Posterior cingulate gyrus (tissue), 11 donors: Measurements from ENCODE around the gene ERBB4.
"Not testable (repeated sequence)": the region's sequence is repeated elsewhere in the genome, so short reads cannot be mapped to it uniquely, and the experiment has no call there.

Experiments
- DNase-seq, 10 donors: peaks; one replicate each; pipeline versions ENCODE4 v3.0.0 to v3.0.0-alpha.2; 2020 to 2021; ENCODE audit warnings: mixed read lengths in 3 of 10
- intact Hi-C: fragments of 100-400 bp; cut with DNase I; formaldehyde crosslinking; loops from one replicate; pipeline ENCODE4 v1.15.1; 2023

The ERBB4 gene

DNA sequence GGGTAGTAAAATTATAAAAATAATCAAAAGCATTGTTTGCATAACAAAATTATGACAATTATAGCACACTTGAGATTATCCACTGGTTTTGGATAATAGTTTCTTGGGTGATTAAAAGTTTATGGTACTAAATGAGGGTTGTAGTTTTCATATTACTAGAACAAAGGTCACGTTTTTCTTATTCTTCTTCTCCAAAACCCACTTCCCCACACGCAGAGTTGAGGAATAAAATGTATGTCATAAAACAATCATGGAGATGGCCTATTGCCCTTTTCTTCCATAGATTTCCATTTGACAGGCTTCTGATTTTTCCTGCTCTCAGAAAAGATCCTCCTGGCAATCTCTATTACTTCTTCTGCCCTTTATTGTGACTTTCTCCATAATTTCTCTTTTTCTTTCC, 863.9 kb downstream of the ERBB4 start:
- intact Hi-C loops = no loop called here
- DNase-seq = no peak

DNA sequence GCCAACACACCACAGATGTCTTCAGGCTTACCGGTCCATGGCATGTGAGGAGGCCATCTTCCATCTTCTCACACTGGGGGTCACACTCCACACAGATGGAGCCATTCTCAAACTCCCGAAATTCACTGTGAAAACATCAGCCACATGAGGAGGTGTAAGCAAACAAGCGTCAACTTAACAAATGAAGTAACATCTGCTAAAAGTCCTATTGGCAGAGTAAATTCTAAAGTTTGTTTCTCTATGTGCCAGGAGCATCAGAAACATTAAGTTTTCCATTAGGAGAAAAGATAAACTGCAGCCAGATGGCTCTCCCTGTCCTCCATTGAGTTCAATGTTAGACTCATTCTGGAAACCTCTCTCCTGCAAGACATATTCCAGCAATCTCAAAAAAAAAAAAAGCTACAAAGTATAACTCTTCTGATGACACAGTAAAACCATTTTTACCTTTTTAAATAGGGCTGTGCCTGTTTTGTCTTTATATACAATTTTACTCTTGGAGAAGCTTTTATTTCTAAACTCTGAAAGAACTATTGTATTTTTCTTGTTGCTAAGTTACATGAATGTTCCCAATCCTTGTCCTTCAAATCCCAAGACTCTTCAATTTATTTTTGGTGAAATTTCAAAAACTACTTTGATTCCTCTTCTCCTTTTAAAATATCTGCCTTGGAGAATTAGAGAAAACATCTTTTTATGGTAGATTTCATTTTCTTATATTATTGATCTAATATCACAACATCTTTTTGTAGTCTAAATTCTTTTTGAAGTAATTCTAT, 865.3 kb downstream of the ERBB4 start:
- intact Hi-C loops = no loop called here
- no peak for DNase-seq

DNA sequence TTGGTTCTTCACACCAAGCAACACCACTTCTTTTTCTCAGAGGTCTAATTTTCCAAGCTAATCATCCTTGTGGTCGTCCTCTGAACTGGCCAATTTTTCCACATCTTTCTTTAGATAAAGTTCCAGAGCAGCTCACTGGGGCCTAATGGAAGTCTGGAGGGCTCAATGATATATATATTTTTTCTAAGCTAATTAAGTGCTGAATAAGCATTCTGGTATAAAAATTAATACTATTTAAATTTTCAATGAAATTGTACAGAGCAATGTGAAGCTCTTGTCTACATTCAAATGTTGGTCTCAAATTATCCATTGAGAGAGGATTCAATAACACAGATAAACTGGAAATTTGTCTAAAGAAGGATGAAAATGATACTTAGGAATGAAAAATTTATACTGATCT, 866.6 kb downstream of the ERBB4 start:
- intact Hi-C loops = no loop called here
- DNase-seq = no peak

DNA sequence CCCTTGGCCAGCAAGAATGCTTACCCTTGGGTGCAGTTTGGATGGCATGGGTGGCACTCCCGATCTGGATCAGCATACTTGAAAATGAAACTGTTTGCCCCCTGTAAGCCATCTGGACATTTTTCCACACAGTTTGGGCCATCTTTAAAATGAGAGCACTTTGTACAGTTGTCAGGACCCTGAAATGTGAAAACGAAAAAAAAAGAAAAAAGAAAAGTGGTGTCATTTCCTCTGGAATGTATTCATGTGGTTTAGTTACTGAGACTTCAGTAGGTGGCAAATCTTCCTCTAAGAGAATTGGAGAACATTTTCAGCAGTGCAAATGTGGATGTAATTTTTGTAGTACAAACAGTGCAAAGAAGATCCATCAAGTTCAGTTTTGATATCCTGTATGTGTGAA, 873.3 kb downstream of the ERBB4 start:
- DNase-seq = no peak

DNA sequence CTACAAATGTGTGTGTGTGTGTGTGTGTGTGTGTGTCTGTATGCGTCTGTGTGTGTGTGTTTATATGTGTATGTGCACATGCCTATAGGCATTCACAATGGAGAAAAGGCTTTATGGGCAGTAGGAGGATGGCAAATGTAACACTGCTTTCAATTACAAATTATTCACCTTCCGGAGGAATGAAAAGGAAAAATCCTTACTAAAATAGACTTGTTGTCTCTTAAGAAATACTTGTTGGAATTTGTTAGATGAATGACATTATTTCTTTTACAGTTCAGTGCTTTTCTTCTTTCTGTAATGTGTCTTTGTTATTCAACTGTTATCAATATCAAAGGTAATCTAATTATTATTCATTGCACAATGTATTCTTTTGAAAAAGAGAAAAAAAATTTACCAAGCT, 874.3 kb downstream of the ERBB4 start:
- intact Hi-C loops = no loop called here
- DNase-seq = no peak

More for the DNA sequence above, 873.3 kb downstream of the ERBB4 start:
- intact Hi-C loops = no loop called here

DNA sequence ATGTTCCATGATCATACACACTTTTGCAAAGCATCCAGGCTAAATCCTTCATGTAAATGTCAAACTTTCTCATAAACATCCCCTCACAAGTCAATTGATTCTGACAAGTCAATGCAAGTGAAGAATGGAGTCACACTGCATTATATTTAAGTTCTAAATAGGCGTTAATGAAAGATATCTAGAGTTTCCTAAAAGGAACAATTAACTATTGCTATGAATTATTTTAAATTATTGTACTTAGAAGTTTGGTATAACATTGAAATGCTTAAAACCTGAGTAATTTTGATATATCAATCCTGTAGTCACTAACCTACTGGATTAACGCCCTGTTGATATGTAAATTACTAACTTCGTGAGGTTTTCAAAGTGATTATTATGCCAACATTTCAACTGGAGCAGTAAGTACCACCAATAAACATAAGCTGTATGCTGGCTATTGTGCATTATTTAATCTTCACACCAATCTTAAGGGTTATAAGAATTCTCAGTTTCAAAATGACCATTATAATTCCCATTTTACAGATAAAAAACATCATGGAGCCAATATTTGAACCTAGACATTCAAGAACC, 884.3 kb downstream of the ERBB4 start:
- DNase-seq = no peak
- intact Hi-C loops = no loop called here

DNA sequence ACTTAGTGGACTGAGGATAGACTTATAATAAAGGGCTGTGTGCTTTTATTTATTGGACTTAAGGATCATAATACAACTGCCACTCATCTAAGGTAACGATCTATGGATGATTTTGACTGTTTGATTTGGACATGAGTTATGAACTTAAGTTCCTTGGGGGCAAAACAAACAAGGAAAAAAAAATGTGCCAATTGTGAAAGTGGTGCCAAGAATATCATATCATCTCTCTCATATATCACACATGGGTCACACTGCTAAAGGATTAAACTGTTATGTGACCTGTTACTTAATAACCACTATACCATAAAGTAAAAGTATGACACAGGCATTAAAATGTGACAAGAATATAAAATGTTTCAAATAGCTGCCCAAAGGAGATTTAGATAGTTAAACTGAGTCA, 886.3 kb downstream of the ERBB4 start:
- intact Hi-C loops = no loop called here
- DNase-seq = no peak

DNA sequence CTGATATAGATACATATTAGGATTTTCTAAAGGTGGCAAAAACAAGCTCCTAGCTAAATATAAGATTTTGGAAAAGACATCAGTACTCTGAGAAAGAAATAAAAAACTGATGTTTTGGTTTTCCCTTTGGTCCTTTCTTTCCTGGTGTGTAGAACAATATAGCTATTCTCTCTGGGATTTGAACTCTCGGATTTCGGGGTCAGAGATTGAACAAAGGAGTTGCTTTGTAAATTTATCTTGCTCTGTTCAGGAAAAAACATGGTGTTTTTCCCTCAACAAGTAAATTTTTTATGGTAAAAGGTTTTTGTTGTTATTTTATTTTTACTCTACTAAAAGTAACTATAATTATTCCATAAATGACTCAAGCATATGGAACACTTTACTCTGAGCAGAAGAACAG, 889.3 kb downstream of the ERBB4 start:
- no peak for DNase-seq
- intact Hi-C loops = no loop called here

DNA sequence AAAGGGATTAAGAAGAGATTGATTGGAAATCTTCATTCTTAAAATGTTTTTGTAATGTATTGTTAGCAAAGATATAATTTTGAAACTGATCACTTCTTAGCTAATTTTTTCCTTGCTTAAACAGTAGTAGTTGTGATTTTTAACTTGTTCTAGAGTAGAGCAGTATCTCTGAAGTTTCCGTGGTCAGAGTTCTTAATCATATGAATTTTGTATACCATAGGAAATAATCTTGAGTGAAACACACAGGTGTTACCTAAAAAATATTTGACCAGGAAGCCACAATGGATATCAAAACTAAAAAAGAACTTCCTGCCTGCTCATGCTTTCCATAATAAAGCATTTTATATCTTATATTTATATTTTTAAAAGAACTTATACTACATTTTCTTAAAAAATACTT, 907.1 kb downstream of the ERBB4 start:
- intact Hi-C loops = no loop called here
- no peak for DNase-seq

DNA sequence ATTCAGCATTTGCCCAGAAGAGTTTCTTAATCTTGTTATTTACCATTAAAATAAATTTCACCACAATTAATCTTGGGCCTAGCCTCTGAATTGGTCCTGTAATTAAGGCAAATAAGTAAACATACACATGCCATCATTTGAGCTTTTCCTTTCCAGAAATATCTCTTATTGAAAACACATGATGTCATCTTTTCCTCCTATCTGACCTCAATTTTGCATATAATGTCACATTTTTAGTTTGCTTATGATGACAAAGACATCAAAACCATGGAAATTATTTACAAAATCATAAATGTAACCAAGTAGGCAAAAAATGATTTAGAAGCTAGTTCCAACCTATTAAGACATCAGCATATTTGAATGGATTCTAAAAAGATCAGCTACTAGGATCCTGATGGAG, 915.5 kb downstream of the ERBB4 start:
- no peak for DNase-seq
- intact Hi-C loops = no loop called here

DNA sequence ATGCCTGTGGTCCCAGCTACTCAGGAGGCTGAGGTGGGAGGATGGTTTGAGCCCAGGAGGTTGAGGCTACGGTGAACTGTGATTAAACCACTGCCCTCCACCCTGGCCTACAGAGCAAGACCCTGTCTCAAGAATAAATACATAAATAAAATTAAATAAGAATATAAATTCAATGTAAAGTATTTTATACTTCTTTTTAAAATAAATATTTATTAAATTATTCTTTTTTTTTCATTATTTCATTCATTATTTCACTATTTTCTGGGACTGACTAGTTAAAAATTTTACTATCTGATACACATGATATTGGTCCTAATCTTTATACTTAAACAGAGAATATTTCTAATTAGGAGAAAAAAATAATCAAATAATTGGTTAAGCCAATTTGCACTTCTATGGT, 917.6 kb downstream of the ERBB4 start:
- intact Hi-C loops = no loop called here
- DNase-seq = no peak

DNA sequence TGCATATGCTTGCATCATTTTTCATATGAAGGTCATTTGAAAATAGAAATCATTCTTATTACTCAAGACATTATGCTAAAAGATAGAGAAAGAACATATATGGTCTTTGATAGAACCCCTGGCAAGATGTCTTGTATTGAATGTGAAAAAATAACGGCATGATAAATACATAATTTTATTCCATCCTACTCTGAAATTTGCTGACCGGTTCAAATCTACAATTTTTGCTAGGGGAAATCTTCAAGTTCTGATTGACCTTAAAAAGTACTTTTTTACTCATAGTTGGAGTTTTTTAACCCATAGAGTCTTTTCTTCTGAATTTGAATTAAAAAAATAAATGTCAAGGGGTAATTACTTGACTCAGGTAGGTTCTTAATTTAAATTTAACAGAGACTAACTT, 920.8 kb downstream of the ERBB4 start:
- DNase-seq = no peak
- intact Hi-C loops = no loop called here

DNA sequence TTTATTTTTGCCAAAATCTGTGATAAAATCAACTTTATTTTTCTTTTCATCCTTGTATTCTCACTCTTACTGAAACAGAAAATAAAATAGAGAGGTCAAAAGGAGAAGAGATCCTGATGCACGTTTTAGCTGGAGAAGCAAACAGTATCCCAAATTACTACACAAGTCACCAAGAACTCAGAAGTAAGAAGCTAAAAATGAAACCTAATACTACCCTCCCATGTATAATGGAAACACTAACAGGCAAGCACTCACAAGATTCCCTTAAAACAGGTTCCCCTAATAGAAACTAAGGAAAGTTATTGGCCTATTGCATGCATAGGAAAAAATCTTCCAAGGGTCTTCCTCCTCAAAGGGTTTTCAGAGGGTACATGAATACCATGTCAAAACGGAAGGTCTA, 927.0 kb downstream of the ERBB4 start:
- DNase-seq = no peak
- intact Hi-C loops = no loop called here

DNA sequence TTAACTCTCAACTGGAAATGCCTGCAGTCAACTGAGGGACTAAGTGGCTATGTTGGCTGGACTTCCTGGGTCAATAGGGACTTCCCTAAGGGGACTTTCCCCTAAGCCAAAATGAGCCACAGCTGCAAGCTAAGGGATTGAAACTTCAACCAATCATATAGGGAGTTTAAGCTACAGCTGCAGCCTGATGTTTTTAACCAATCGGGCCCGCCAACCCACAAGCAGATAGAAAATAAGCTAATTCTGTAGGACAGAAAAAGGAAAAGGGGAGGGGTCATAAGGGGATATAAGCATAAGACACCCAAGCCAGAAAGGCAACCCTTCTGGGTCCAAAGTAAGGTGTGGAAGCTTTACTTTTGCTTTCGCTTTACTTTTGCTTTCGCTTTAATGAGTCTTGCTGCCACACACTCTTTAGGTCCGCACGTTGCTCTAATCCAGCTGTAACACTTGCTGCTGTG, 927.5 kb downstream of the ERBB4 start:
- intact Hi-C loops = no loop called here
- no peak for DNase-seq

DNA sequence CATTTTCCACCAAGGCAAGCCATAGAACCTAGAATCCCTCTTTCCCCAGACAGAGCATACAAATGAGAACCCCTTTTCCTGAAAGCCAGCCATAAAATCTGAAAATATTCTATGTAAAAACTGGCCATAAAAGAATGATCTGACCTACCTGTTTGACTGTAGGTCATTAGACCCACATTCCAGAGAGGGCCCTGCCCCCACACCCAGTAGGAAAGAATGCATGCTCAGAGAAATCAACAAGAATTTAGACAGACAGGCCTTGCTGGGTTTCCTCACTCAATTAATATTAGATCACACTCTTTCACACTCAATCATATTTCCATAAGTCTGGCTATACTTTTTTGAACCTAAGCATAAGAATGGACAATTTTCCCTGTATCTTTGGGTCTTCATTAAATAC, 929.5 kb downstream of the ERBB4 start:
- intact Hi-C loops = no loop called here
- no peak for DNase-seq

DNA sequence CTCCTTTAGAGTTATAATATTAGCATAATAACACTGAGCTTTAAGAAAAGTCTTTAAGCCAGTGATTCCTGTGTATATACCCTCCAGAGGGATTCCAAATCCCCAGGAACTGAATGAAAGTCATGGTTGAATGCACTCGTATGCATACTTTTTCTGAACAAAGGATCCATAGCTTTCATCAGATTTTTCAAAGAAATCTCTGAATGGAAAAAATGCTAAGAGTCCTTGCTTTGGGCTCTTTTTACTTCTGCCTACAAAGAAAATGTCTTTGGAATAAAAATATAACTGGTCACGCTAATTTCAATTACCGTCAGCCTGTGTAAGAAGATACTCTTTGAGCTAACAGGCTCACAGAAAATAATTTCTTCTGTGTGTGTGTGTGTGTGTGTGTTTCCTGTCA, 939.5 kb downstream of the ERBB4 start:
- intact Hi-C loops = no loop called here
- no peak for DNase-seq

DNA sequence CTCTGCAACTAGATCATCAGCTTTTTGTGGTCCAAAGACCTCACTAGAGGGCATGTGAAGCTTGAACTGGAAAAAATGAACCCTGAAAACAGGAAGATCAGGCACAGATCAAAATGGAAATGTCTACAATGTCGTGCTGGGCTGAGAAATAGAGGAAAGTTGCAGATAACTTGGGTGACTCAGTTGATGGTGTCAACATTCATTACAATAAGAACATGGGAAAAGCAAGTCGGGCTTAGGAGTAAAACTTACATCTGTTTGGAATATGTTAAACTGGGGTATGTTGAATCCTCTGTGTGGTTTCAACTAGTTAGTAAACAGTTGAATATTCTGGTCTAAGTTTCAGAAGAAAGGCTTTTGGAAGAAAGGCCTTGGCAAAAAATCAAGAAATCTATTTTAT, 940.4 kb downstream of the ERBB4 start:
- intact Hi-C loops = no loop called here
- DNase-seq = no peak

DNA sequence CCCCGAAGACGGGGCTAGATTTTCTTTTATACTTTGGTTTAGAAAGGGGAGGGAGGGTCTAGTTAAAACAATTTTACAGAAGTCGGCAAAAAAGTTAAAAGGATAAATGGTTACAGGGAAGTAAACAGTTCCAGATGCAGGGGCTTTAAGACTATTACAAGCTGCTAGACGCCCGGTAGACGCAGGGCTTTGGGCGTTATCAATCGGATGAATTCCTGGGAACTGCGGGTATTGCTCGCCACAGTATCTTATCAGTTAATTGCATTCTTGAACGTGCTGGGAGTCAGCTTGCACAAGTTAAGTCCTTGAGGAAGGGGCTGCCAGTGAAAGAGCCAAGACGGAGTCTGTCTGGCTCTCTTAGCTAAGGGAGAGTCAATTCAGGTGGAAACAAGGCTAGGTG, 946.6 kb downstream of the ERBB4 start:
- intact Hi-C loops, DNase-seq: not testable (repeated sequence)

DNA sequence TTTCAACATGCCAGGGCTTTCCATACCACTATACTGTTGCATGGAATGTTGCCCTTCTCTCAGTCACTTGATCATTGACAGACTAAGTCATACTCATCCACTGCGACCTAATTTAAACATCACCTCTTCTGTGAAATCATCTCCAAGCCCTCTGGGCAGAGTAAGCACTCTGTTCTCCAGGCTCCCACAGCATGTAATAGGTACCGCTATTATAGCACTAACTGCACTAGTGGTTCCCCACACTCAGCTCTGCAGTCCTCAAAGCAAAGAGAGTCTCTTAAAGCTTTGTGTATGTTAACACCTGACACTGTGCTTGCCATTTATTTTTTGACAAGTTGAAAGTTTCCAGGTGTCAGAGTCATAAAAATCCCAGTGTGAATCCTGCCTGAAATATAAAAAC, 947.2 kb downstream of the ERBB4 start:
- intact Hi-C loops = no loop called here

DNA sequence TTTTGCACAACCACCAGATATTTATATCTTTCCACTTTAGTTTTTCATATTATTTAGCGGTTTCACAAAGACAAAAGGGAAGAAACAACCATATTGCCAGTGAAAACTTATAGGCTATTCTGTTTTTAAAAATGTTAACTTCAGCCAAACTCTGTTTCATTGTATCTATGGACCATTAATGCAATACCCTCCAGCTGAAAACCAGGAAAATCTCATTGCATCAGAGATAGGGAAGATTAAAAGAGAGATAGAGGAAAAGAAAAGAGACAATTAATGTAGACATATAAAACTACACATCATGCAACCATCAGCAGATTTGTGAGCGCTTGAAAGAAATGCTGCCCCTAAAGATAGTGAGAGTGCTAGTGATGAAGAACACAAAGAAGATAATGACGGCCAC, 970.2 kb downstream of the ERBB4 start:
- DNase-seq = no peak
- intact Hi-C loops = no loop called here

More for the DNA sequence above, 947.2 kb downstream of the ERBB4 start:
- no peak for DNase-seq

DNA sequence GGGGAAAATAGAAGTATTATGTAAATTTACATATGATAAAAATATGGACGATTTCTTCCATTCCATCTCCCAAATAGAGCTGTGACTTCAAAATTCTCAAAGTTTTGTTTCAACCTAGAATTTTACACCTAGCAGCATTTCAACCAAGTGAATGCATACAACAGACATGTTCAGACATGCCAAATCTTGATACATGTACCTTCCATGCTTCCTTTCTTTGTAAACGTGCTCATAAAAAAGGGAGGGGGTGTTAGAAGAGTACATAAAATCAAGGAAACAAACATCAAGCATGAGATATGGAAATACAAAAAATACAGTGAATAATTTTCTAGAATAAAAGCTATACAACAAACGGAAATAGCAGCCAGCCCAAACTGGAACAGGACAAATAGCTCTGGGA, 974.2 kb downstream of the ERBB4 start:
- intact Hi-C loops = no loop called here
- DNase-seq = no peak

DNA sequence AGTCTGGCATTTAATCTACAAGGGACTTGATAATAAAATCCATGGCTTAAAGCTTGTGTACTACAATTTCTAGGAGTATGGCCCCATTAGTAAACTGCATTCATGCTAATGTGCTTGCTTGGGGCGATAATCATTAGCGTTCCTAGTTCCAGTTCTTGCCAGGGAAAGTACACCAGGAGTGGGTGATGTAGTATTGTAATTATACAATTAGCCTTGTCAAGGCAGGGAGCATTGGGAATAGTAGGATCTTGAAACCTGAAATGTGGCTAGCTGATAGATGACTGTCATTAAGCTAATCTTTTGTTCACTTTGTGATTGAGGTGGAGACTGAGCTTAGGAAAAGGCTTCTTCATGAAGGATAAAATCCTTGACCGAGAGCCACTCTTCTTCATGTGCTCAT, 993.0 kb downstream of the ERBB4 start:
- intact Hi-C loops = no loop called here
- no peak for DNase-seq

DNA sequence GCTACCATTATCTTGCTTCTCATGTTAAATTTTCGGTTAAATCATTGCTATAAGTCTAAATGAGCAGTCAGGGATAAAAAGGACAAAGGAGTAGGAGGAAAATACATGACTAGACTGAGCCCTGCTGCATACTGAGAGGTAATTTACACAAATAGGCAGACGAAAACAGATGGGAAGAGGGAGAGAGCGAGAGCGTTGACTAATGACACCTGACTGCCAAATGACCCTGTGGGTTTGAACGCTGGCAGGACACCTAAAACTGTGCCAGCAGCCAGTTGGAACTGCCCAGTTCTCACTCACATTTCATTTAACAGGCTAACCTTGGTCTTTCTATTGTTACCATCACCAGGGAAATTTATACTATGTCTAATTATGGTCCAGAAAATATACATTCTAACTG, 1004.0 kb downstream of the ERBB4 start:
- DNase-seq = no peak
- intact Hi-C loops = no loop called here
